Measurements from ENCODE around the gene SNRNP40.

GRCh38 chr1:31238612-31238985, 58.0 kb downstream of the SNRNP40 start:
- TF ChIP-seq ZNF274 (IDR thresholded peaks at IDR 0.05; ENCODE audit: low read depth, low read length) (no peak), YY1 (IDR thresholded peaks at IDR 0.05; ENCODE audit: insufficient read depth, insufficient read length) (no peak)

Data from NT2/D1 (cell line).